K562 (cell line): ENCODE data around the gene ODF2. TPM values are rescaled to one million over a fixed set of nuclear protein-coding genes. Genes with fewer than 3 reads are reported as not detected.
A peak's percentile ranks its signal among the peaks of the same experiment; 100 is the strongest.

Source experiments
- ATAC-seq: fragments of 200-7000 bp; cut with Tn5 transposase; 3 replicates; pipeline ENCODE4 v1.9.1; 2020; ENCODE audit warnings: moderate library complexity
- BruUV-seq: library from RNA; stranded (reverse); fragments of 400-500 nt; replicated peaks from 2 replicates; lab custom pipeline; 2021; lab: Mats Ljungman, UMichigan
- CTCF ChIA-PET: fragments of 300-600 bp; formaldehyde crosslinking; extraction: SDS; loops from one replicate; lab custom pipeline; 2021; ENCODE audit warnings: low intra/inter-chr PET ratio; lab: Yijun Ruan, JAX
- POLR2A ChIA-PET: fragments of 300-600, 350-650 bp; sonication (Branson Sonifier 250); formaldehyde crosslinking; extraction: SDS; loops from one replicate; lab custom pipeline; 2021; ENCODE audit warnings: antibody characterized with exemption, inconsistent platforms; lab: Yijun Ruan, JAX
- DNase-seq, 4 experiments: peaks; one replicate each; pipeline versions ENCODE4 v3.0.0 to v3.0.0-alpha.2; 2011 to 2018; ENCODE audit warnings: low spot score in 3 of 4, mixed read lengths in 3 of 4; ENCODE audit errors: extremely low read depth in 1 of 4
- FAIRE-seq: peaks from 2 replicates; lab custom pipeline; 2011; peaks lifted over from hg19 to GRCh38; lab: Jason Lieb, UNC
- H2AFZ ChIP-seq: 2 replicates; pipeline ENCODE4 v1.6.0; 2011; ENCODE audit warnings: low read depth, low read length, control low read depth, inconsistent platforms
- H3K27ac ChIP-seq: fragments of 200-600 bp; 3 replicates; pipeline ENCODE4 v1.8.0; 2011; ENCODE audit warnings: low read depth, mild to moderate bottlenecking, control low read depth, inconsistent platforms, low read length, moderate library complexity, mixed read lengths; ENCODE audit errors: extremely low read depth
- H3K27me3 ChIP-seq, 2 experiments: fragments of 300-600 bp in 1 of 2; 2 replicates in 1 of 2; 3 replicates in 1 of 2; pipeline versions ENCODE4 v1.6.0 to v1.8.0; 2011; ENCODE audit warnings: inconsistent platforms in 2 of 2, low read length in 2 of 2, mild to moderate bottlenecking in 1 of 2, mixed read lengths in 1 of 2, moderate library complexity in 1 of 2; ENCODE audit not compliant: control insufficient read depth in 2 of 2, insufficient read depth in 2 of 2
- H3K36me3 ChIP-seq: fragments of 300-600 bp; 3 replicates; pipeline ENCODE4 v1.8.0; 2011; ENCODE audit warnings: mild to moderate bottlenecking, low read length, inconsistent platforms; ENCODE audit not compliant: control insufficient read depth, insufficient read depth
- H3K4me1 ChIP-seq, 2 experiments: fragments of 200-600 bp in 1 of 2; replicated peaks in 1 of 2; 2 replicates in 1 of 2; 3 replicates in 1 of 2; pipeline versions ENCODE4 v1.5.1 to v1.8.0; 2011; ENCODE audit warnings: inconsistent platforms in 2 of 2, low read length in 2 of 2, mild to moderate bottlenecking in 1 of 2, mixed read lengths in 1 of 2, moderate library complexity in 1 of 2; ENCODE audit not compliant: control insufficient read depth in 2 of 2, insufficient read depth in 2 of 2
- H3K4me2 ChIP-seq: 2 replicates; pipeline ENCODE4 v1.6.1; 2011; ENCODE audit warnings: low read length, control low read depth, inconsistent platforms, mixed read lengths; ENCODE audit not compliant: insufficient read depth
- H3K4me3 ChIP-seq: fragments of 200-600 bp; sonication (generic), shearing (Covaris generic); 2 replicates; pipeline ENCODE4 v1.5.1; 2016; ENCODE audit warnings: control low read depth, inconsistent platforms
- H3K79me2 ChIP-seq: fragments of 200-600 bp; 3 replicates; pipeline ENCODE4 v1.8.0; 2011; ENCODE audit warnings: low read length, inconsistent platforms; ENCODE audit not compliant: control insufficient read depth, insufficient read depth
- H3K9ac ChIP-seq, 2 experiments: 2 replicates each; pipeline versions ENCODE4 v1.6.0 to v1.6.1; 2011; ENCODE audit warnings: low read depth in 2 of 2, low read length in 2 of 2, control low read depth in 1 of 2, inconsistent platforms in 1 of 2, mild to moderate bottlenecking in 1 of 2, mixed read lengths in 1 of 2; ENCODE audit not compliant: insufficient read depth in 1 of 2
- H3K9me1 ChIP-seq: one replicate; pipeline ENCODE4 v1.6.0; 2011; ENCODE audit warnings: inconsistent platforms, mild to moderate bottlenecking, low read length, moderate library complexity; ENCODE audit not compliant: control insufficient read depth, insufficient read depth
- H3K9me3 ChIP-seq: replicated peaks from 2 replicates; pipeline ENCODE4 v1.5.1; 2011; ENCODE audit warnings: low read depth, low read length, inconsistent platforms; ENCODE audit not compliant: control insufficient read depth, insufficient read depth
- H4K20me1 ChIP-seq: replicated peaks from 2 replicates; pipeline ENCODE4 v1.6.1; 2011; ENCODE audit warnings: low read length, inconsistent platforms, mixed read lengths; ENCODE audit not compliant: control insufficient read depth, insufficient read depth
- C11orf30 ChIP-seq: fragments of 450-650 bp; IDR thresholded peaks from 2 replicates; pipeline ENCODE4 v1.6.1; 2016; ENCODE audit warnings: low read depth, mild to moderate bottlenecking
- MAFG ChIP-seq: fragments of 450-650 bp; conservative IDR thresholded peaks from 2 replicates; pipeline ENCODE4 v1.6.1; 2016; ENCODE audit warnings: missing genetic modification characterization, missing compliant biosample characterization
- PML ChIP-seq: IDR thresholded peaks from 2 replicates; pipeline ENCODE4 v1.6.1; 2012; ENCODE audit warnings: low read length, inconsistent platforms
- SOX6 ChIP-seq: fragments of 450-650 bp; IDR thresholded peaks from 2 replicates; pipeline ENCODE4 v1.6.1; 2014; ENCODE audit warnings: mild to moderate bottlenecking
- TEAD2 ChIP-seq: fragments of 450-650 bp; IDR thresholded peaks from 2 replicates; pipeline ENCODE4 v1.6.1; 2016; ENCODE audit warnings: missing genetic modification characterization, control low read depth, missing compliant biosample characterization
- ZNF124 ChIP-seq: sonication (generic); formaldehyde crosslinking; IDR thresholded peaks from 2 replicates; pipeline ENCODE4 v1.8.1; 2022; ENCODE audit warnings: missing genetic modification reagents
- ZNF316 ChIP-seq: fragments of 450-650 bp; IDR thresholded peaks from 2 replicates; pipeline ENCODE4 v1.6.1; 2016
- ZSCAN29 ChIP-seq: fragments of 450-650 bp; IDR thresholded peaks from 2 replicates; pipeline ENCODE4 v1.6.1; 2017
- WGBS: fragments of 100-300 bp; shearing (Covaris generic); methylation state at CpG from one replicate; pipeline ENCODE4 v1.1.6; 2016; ENCODE audit warnings: low coverage, mixed read lengths; ENCODE audit not compliant: insufficient coverage; ENCODE audit errors: missing lambda C conversion rate; 5-methylcytosine and 5-hydroxymethylcytosine counted together
- in situ Hi-C: fragments of 300-500 bp; cut with MboI; formaldehyde crosslinking; loops from 4 replicates; pipeline ENCODE4 v1.15.0; 2018; ENCODE audit warnings: inconsistent platforms, mixed read lengths
- intact Hi-C: fragments of 100-400 bp; cut with micrococcal nuclease; formaldehyde crosslinking; loops from 2 replicates; pipeline ENCODE4 v1.14.2; 2022
- polyA plus RNA-seq, 8 experiments: library from polyadenylated mRNA; depleted of rRNA in 4 of 8; stranded (reverse) in 5 of 8; unstranded in 3 of 8; fragments of >200 nt; fragmentation: Nextera tagmentation in 2 of 8; fragmentation: Illumina TruSeq in 1 of 8; extraction: Ambion mirVana in 2 of 8; extraction: Trizol in 1 of 8; gene quantifications; 2 replicates each; pipeline versions ENCODE4 v1.2.1 to v1.2.3, GENCODE V29; 2011 to 2014; ENCODE audit warnings: inconsistent platforms in 1 of 8, missing spikeins in 1 of 8
- total RNA-seq, 7 experiments: library from RNA; depleted of rRNA in 6 of 7; stranded (reverse); fragments of >200 nt in 6 of 7; fragmentation: Illumina TruSeq in 2 of 7; extraction: Trizol in 2 of 7; gene quantifications; 2 replicates each; pipeline versions ENCODE4 v1.2.1 to v1.2.3, GENCODE V29; 2011 to 2021; ENCODE audit warnings: low replicate concordance in 1 of 7
- TF ChIP-seq, protein P1 (sequence below): fragments of 200-400 bp; formaldehyde crosslinking; IDR thresholded peaks from 2 replicates; pipeline ENCODE4 v1.6.1; 2017; ENCODE audit warnings: mild to moderate bottlenecking, low read depth, low read length, moderate library complexity
- TF ChIP-seq, protein P2 (sequence below): sonication (generic); formaldehyde crosslinking; IDR thresholded peaks from 2 replicates; pipeline ENCODE4 v1.8.0; 2022; ENCODE audit warnings: mild to moderate bottlenecking, missing genetic modification reagents

The ODF2 gene
- total and polyA plus RNA-seq, 9 of the 15 experiments (the other 6 are each of a cell fraction or from before 2014, with no cell fraction given): 16.5 to 83.2 (median 69.7) TPM

DNA sequence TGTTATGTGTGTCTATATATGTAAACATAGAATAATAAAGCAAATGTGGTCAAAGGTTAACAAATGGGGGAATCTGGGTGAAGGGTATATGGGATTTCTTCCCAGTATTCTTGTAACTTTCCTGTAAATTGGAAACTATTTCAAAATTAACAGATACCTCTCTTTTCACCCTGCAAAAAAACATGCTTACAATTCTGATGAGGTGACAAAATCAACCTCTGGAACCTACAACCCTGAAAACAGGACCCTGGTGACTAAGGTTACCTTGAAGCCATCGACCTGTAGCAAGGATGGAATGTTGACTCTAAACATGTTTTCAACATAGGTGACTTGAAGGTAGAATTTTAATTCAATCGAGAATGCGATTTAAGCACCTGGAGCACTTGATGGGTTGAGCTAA, 90.7 kb downstream of the ODF2 start:
- in situ Hi-C loops: no loop called here

More for the DNA sequence above, 90.7 kb downstream of the ODF2 start:
- Histone ChIP-seq H3K4me2 (no peak overlapping the region), H3K9me3 (no peaks in the 10 kb centered on the region; the same call in 1 of the 2 replicates), H3K9ac (no peak overlapping the region), H3K79me2 (no peaks in the 10 kb centered on the region), H2AFZ (no peak overlapping the region), H3K36me3 (peaks cover 4% of the 10 kb centered on the region; the same call in 2 of the 3 replicates), H3K4me3 (no peak overlapping the region), H3K9me1 (no peaks in the 10 kb centered on the region), H3K27ac (no peak overlapping the region), H4K20me1 (no peaks in the 10 kb centered on the region), H3K4me1 (peaks cover 5 to 12% of the 10 kb centered on the region in 2 experiments; a peak in 4 of 5 replicates), H3K27me3 (no peaks in the 10 kb centered on the region)
- intact Hi-C loops: no loop called here
- CTCF ChIA-PET: no interaction called here
- 15% methylated on average over 3 of the region's 3 CpGs for WGBS
- POLR2A ChIA-PET: interaction anchor here (0.6 kb wide), 1 partner anchor 657 kb away, joined by 3 read pairs; no protein-coding TSS in a partner anchor
- TF ChIP-seq ZNF316 (peak; percentile 70), MAFG (tag) (no peak), PML (no peak), ZSCAN29 (no peak), C11orf30 (peak; percentile 42; the same call in 1 of the 2 replicates), ZNF124 (CRISPR knock-in tag) (no peak), SOX6 (no peak), TEAD2 (no peak)
- TF ChIP-seq, protein P1, sequence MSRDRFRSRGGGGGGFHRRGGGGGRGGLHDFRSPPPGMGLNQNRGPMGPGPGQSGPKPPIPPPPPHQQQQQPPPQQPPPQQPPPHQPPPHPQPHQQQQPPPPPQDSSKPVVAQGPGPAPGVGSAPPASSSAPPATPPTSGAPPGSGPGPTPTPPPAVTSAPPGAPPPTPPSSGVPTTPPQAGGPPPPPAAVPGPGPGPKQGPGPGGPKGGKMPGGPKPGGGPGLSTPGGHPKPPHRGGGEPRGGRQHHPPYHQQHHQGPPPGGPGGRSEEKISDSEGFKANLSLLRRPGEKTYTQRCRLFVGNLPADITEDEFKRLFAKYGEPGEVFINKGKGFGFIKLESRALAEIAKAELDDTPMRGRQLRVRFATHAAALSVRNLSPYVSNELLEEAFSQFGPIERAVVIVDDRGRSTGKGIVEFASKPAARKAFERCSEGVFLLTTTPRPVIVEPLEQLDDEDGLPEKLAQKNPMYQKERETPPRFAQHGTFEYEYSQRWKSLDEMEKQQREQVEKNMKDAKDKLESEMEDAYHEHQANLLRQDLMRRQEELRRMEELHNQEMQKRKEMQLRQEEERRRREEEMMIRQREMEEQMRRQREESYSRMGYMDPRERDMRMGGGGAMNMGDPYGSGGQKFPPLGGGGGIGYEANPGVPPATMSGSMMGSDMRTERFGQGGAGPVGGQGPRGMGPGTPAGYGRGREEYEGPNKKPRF: no peak
- TF ChIP-seq, protein P2, sequence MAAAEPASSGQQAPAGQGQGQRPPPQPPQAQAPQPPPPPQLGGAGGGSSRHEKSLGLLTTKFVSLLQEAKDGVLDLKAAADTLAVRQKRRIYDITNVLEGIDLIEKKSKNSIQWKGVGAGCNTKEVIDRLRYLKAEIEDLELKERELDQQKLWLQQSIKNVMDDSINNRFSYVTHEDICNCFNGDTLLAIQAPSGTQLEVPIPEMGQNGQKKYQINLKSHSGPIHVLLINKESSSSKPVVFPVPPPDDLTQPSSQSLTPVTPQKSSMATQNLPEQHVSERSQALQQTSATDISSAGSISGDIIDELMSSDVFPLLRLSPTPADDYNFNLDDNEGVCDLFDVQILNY (CRISPR knock-in tag): no peak
- DNase-seq (no peak), FAIRE-seq (no peak), ATAC-seq (no peak)
- BruUV-seq: no TSS peak
